GM18951 (cell line): Measurements from ENCODE around the gene RNF208.
"Not testable (repeated sequence)": the region's sequence is repeated elsewhere in the genome, so short reads cannot be mapped to it uniquely, and the experiment has no call there.

Source experiments
- POLR2A ChIP-seq: IDR thresholded peaks from 4 replicates; pipeline ENCODE4 v1.6.1; 2011; ENCODE audit warnings: mild to moderate bottlenecking; ENCODE audit not compliant: insufficient read length, insufficient read depth; ENCODE audit errors: extremely low read depth
- in situ Hi-C: fragments of 300-500 bp; cut with MboI; formaldehyde crosslinking; loops from one replicate; pipeline ENCODE4 v1.12.0; 2022; ENCODE audit warnings: low sequenced_read_pairs, mixed read lengths, inconsistent platforms; ENCODE audit not compliant: unreplicated experiment

RNF208 gene

DNA sequence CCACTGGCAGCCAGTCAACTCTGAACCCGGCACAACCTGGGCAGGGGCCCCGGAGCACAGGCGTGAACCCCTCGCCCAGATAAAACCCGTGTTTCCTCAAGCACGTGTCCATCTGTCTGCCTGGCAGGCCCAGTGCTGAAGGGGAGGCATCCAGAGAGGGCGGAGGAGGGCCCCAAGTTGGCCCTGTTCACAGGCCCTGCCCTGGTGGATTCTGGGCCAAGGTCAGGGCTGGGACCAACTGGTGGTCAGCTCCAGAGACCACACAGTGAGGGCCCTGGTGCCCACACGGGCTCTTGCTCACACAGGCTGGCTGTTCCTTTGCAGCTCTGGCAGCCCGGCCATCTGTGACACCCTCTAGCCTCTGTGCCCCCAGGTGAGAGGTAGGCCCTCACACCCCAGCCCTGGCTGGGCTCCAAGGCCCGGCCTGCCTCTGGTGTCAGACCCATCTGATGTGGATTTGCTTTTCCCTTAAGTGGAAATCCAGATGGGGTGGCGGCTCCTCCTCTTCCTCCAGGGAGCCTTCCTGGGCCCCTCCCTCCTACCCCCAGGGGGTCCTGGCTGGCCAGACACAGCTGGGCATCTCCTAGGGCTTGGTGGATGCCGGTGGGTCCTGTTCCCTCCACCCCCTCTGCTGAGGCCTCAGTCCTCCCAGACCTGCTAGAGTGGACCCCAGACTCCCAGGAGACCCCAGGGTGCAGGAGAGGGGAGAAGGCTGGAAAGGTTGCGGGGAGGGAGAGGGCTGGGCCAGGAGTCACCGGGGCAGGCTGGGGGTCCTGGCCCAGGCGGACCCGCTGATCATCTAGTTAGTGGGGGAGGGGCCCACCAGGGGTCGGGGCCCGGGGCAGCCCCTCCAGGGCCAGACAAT is 28.5 kb upstream of the RNF208 start:
- in situ Hi-C loops = no loop called here
- TF ChIP-seq POLR2A = no peak

DNA sequence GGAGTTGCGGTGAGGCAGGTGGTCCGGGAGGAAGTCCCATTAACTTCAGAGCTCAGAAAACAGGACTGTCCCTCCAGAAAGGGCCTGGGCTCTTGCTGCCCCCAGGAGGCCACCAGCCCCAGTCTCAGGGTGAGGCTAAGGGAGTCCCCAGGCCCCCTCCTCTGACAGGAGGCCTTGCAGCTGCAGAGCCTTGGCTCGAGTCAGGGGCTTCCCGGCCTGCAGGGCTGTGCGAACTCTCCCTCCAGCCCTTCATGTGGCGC is 25.8 kb upstream of the RNF208 start:
- TF ChIP-seq POLR2A = no peak
- in situ Hi-C loops = no loop called here

DNA sequence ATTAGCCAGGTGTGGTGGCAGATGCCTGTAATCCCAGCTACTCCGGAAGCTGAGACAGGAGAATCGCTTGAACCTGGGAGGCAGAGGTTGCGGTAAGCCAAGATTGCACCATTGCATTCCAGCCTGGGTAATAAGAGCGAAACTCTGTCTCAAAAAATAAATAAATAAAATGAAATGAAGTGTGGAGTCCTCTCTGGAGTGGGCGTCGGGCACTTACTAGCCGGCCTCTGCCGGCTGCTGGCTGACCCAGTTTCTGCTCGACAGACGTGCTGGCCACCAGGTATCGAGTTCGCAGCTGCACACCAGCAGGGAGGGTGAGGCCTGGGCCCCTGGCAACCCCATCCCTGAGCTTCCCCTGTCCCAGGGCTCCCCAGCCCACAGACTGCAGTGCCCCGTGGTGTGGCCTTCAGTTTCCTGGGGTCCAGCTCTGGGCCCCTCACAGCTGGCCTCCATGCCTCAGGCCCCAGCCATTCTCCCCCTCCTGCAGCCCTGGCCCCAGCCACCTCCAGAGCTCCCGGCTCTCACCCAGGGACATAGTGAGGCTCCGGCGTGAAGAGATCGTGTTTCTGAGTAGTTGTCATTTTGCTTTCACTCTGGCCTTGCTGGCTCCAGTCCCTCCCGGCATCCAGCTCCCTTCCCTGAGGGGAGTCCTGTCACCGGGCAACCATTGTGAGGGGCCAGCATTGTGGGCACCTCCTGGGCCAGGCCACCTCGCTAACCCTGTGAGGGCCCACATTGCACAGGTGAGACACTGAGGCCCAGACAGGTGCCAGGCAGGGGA is 25.3 kb upstream of the RNF208 start:
- in situ Hi-C loops = no loop called here
- no peak for TF ChIP-seq POLR2A

GRCh38 chr9:137245450-137246421 is 23.7 kb upstream of the RNF208 start:
- in situ Hi-C loops = no loop called here
- TF ChIP-seq POLR2A = no peak

DNA sequence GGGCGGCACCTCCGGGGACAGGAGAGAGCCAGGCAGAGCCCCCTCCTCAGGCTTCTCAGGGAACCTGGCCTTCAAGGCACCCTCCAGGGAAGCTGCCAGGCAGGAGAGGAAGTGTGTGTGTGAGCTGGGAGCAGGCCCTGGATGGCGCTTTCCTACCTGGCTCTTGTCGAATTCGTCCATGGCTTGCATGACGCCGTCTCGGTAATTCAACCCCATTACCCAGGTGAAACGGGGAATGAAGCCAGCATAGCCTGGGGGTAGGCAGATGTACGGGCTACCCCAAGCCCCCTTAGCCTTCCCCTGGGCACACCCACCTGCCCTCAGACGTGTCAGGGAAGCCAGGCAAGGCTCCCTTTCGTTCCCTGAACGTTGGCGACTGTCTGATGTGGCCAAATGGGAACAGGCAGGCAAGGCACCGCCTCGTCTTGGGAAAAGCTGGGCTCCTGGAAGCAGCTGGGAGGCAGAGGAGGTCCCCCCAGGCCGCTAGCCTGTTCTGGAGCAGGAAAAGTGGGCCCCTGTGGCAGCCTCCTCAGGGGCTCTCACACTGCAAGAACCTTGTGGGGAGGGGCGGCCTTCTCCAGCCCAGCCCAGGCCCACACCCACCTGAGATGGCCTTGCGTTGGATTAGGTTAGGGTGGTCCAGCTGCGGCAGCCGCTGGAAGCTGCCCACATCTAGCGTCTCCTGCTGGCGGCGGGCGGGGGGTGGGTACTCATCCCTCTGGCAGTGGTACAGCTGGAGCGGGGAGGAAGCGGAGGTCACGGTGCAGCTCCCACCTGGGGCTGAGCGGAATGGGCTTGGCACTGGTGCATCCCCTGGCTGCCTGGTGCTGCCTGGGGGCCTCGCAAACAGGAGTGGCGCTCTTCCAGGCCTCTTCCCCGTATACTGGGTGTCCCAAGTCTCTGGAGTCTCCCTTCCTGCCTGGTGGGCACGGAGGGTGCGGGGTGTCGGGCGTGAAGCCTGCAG is 22.7 kb upstream of the RNF208 start:
- in situ Hi-C loops = no loop called here
- no peak for TF ChIP-seq POLR2A

DNA sequence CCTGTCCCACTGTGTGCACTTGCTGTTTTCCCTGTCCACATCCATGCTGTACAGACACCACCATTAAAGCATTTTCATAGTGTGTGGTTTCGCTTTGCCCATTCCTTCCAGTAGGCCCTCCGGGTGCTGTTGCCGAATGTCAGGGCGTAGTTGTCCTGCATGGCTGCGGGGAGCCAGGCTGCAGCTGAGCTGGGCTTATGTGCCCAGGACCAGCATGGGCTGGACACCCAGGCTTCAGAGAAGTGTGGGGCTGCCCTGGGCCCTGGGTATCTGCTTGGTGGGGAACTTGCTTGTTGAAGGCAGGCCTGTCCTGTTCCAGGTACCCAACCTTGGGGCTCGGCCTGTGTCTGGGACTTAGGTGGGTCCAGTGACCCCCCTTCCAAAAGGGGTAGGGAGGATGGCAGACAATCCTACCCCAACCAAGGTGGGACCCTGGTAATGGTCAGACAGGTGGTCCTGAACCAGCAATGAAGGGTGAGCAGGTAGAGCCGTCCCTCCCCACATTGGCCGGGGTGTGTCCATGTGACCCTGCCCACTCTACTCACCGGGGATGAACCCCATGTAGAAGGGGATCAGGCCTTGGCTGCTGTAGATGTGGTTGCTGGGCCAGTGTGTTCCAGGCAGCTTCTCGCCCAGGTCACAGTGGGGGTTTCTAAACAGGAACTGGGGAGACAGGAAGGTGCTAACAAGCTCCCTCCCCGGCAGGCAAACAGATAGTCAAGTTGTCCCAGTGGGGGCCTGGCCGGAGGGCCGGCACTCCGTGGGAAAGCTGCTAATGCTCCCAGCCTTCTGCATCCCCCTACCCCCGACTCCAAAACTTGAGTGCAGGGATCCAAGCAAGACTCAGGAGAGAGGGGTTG is 21.8 kb upstream of the RNF208 start:
- in situ Hi-C loops = no loop called here
- TF ChIP-seq POLR2A = no peak

DNA sequence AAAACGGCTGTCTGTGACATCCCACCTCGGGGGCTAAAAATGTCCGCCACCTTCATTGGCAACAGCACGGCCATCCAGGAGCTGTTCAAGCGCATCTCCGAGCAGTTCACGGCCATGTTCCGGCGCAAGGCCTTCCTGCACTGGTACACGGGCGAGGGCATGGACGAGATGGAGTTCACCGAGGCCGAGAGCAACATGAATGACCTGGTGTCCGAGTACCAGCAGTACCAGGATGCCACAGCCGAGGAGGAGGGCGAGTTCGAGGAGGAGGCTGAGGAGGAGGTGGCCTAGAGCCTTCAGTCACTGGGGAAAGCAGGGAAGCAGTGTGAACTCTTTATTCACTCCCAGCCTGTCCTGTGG is 21.2 kb upstream of the RNF208 start:
- in situ Hi-C loops = not testable (repeated sequence)

GRCh38 chr9:137242269-137243203 is 20.5 kb upstream of the RNF208 start:
- no peak for TF ChIP-seq POLR2A
- in situ Hi-C loops = no loop called here

DNA sequence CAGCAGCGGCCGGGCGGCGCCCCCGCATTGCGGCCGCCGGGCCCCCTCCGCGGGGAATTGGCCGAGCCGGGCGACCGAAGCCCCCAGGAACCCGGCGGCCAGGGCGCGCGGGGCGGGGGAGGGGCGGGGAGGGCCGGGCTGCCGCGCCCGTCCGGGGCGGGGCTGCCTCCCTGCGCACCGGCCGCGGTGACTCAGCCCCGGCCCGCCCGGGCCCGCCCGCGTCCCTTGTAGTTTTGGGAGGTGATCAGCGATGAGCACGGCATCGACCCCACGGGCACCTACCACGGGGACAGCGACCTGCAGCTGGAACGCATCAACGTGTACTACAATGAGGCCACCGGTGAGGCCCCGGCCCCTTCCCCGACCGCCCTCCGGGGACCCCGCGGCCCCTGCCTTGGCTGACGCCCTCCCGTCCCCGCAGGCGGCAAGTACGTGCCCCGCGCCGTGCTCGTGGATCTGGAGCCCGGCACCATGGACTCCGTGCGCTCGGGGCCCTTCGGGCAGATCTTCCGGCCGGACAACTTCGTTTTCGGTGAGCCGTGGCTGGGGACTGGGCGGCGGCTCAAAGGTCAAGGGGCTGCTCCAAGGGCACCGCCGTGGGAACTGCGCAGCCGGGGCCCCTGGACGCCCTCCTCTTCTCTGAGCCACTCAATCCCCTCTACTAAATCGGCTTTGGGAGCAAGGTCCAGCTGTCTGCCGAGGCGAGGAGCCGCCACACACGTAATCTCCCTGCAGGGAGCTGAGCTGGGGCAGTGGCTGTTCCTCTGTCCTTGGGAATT is 19.6 kb upstream of the RNF208 start:
- no peak for TF ChIP-seq POLR2A
- in situ Hi-C loops = no loop called here
